HepG2 (cell line): ENCODE results near the gene PRICKLE3. TPM values are rescaled to one million over a fixed set of nuclear protein-coding genes. Genes with fewer than 3 reads are reported as not detected.

ENCODE experiments used
- ELF1 ChIP-seq: sonication (generic); formaldehyde crosslinking; IDR thresholded peaks from 2 replicates; pipeline ENCODE4 v1.4.0; 2020; ENCODE audit warnings: missing genetic modification reagents
- FOXA1 ChIP-seq, 2 experiments: fragments of 450-650 bp in 1 of 2; sonication (generic) in 1 of 2; formaldehyde crosslinking in 1 of 2; IDR thresholded peaks; 2 replicates each; pipeline versions ENCODE4 v1.4.0 to v1.6.1; 2016 to 2020; ENCODE audit warnings: missing genetic modification reagents in 1 of 2
- GABPB1 ChIP-seq: IDR thresholded peaks from 2 replicates; pipeline ENCODE4 v1.6.1; 2016; ENCODE audit warnings: mild to moderate bottlenecking, missing genetic modification reagents, moderate library complexity, missing compliant biosample characterization
- SRSF9 ChIP-seq: fragments of 200-400 bp; formaldehyde crosslinking; IDR thresholded peaks from 2 replicates; pipeline ENCODE4 v1.6.1; 2018; ENCODE audit warnings: borderline replicate concordance, mild to moderate bottlenecking, low read depth, low read length; ENCODE audit not compliant: insufficient read depth, poor library complexity, severe bottlenecking
- ZNF138 ChIP-seq: sonication (generic); formaldehyde crosslinking; IDR thresholded peaks from 2 replicates; pipeline ENCODE4 v1.5.0; 2020; ENCODE audit warnings: mild to moderate bottlenecking, low read depth, missing genetic modification reagents
- ZNF616 ChIP-seq: sonication (generic); formaldehyde crosslinking; IDR thresholded peaks from 2 replicates; pipeline ENCODE4 v1.5.0; 2020; ENCODE audit warnings: low read depth, mild to moderate bottlenecking, missing genetic modification reagents
- polyA plus RNA-seq, 8 experiments: library from polyadenylated mRNA; depleted of rRNA in 3 of 8; stranded (reverse) in 7 of 8; unstranded in 1 of 8; fragments of >200 nt; fragmentation: Illumina TruSeq in 4 of 8; extraction: Trizol in 4 of 8; gene quantifications; 2 replicates each; pipeline versions ENCODE4 v1.2.1 to v1.2.3, GENCODE V29; 2011 to 2016; ENCODE audit warnings: low read depth in 4 of 8, missing spikeins in 1 of 8, mixed read lengths in 1 of 8; ENCODE audit not compliant: insufficient read depth in 1 of 8
- total RNA-seq, 5 experiments: library from RNA; depleted of rRNA; stranded (reverse); fragments of >200 nt; fragmentation: Illumina TruSeq; extraction: Trizol; gene quantifications; 2 replicates each; pipeline ENCODE4 v1.2.3, GENCODE V29; 2016; ENCODE audit warnings: low read depth in 1 of 5
- TF ChIP-seq, protein P1 (sequence below): sonication (generic); formaldehyde crosslinking; IDR thresholded peaks from one replicate; pipeline ENCODE4 v1.5.1; 2020; ENCODE audit warnings: mild to moderate bottlenecking, missing genetic modification reagents; ENCODE audit errors: not compliant biosample characterization
- TF ChIP-seq, protein P2 (sequence below): sonication (generic); formaldehyde crosslinking; IDR thresholded peaks from 2 replicates; pipeline ENCODE4 v1.5.0; 2020; ENCODE audit warnings: missing genetic modification reagents
- TF ChIP-seq, protein P3 (sequence below): sonication (generic); formaldehyde crosslinking; conservative IDR thresholded peaks from 2 replicates; pipeline ENCODE4 v1.4.0; 2020; ENCODE audit warnings: missing genetic modification reagents

The PRICKLE3 gene
- total and polyA plus RNA-seq, 2 of the 13 experiments (the other 11 are each of a cell fraction or from before 2014, with no cell fraction given) = 2.6 TPM

DNA sequence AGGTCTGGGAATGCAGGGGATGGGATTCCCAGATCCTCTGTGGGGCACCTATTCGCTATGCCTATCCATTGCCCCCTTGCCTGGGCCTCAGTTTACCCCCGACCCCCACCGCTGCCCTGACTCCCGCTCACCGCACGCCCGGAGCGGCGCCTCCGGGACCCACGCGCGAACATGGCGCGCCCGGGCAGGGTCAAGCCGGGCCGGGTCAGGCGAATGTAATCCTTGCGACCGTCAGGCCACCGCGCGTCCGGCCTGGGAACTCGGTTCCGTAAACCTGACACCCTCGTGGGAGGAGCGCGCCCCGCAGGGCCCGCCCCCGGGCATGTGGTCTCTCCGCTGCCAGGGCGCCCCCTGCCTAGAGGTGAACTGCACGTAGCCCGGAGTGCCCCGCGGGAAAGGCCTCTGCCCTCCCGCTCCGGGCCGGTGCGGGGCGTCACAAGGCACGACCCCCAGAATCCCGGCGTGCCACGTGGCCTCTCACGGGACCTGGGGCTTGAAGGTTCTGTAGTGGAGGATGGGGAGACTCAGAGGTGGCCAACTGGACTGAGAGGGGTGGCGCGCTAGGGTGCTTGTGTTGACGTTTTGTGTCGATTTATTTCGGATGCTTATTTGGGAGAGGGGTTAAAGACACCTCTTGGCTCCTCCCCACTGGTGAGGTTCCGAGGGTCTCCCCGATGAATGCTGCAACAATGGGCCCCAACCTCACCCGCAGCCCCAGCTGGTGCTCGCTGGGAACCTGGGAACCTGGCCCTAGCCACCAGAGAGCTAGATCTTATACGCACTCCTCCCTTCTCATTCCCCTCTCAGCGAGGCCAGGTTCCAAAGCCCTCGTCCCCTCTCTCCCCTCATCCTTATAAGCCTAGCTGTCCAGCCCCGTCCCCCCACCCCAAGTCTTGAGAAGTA lies at the start of gene PRICKLE3 (continued):
- TF ChIP-seq, protein P1, sequence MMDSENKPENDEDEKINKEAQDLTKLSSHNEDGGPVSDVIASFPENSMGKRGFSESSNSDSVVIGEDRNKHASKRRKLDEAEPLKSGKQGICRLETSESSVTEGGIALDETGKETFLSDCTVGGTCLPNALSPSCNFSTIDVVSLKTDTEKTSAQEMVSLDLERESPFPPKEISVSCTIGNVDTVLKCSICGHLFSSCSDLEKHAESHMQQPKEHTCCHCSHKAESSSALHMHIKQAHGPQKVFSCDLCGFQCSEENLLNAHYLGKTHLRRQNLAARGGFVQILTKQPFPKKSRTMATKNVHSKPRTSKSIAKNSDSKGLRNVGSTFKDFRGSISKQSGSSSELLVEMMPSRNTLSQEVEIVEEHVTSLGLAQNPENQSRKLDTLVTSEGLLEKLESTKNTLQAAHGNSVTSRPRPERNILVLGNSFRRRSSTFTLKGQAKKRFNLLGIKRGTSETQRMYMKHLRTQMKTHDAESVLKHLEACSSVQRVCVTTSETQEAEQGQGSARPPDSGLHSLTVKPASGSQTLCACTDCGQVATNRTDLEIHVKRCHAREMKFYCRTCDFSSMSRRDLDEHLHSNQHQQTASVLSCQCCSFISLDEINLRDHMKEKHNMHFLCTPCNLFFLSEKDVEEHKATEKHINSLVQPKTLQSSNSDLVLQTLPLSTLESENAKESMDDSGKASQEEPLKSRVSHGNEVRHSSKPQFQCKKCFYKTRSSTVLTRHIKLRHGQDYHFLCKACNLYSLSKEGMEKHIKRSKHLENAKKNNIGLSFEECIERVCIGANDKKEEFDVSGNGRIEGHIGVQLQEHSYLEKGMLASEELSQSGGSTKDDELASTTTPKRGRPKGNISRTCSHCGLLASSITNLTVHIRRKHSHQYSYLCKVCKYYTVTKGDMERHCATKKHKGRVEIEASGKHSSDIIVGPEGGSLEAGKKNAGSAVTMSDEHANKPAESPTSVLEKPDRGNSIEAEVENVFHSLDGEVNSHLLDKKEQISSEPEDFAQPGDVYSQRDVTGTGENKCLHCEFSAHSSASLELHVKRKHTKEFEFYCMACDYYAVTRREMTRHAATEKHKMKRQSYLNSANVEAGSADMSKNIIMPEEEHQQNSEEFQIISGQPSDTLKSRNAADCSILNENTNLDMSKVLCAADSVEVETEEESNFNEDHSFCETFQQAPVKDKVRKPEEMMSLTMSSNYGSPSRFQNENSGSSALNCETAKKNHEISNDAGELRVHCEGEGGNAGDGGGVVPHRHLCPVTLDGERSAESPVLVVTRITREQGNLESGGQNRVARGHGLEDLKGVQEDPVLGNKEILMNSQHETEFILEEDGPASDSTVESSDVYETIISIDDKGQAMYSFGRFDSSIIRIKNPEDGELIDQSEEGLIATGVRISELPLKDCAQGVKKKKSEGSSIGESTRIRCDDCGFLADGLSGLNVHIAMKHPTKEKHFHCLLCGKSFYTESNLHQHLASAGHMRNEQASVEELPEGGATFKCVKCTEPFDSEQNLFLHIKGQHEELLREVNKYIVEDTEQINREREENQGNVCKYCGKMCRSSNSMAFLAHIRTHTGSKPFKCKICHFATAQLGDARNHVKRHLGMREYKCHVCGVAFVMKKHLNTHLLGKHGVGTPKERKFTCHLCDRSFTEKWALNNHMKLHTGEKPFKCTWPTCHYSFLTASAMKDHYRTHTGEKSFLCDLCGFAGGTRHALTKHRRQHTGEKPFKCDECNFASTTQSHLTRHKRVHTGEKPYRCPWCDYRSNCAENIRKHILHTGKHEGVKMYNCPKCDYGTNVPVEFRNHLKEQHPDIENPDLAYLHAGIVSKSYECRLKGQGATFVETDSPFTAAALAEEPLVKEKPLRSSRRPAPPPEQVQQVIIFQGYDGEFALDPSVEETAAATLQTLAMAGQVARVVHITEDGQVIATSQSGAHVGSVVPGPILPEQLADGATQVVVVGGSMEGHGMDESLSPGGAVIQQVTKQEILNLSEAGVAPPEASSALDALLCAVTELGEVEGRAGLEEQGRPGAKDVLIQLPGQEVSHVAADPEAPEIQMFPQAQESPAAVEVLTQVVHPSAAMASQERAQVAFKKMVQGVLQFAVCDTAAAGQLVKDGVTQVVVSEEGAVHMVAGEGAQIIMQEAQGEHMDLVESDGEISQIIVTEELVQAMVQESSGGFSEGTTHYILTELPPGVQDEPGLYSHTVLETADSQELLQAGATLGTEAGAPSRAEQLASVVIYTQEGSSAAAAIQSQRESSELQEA = no peak
- no peak for TF ChIP-seq FOXA1 (IDR thresholded peaks at IDR 0.05)
- no peak for TF ChIP-seq FOXA1 (CRISPR knock-in tag; IDR thresholded peaks at IDR 0.05)
- TF ChIP-seq, protein P2, sequence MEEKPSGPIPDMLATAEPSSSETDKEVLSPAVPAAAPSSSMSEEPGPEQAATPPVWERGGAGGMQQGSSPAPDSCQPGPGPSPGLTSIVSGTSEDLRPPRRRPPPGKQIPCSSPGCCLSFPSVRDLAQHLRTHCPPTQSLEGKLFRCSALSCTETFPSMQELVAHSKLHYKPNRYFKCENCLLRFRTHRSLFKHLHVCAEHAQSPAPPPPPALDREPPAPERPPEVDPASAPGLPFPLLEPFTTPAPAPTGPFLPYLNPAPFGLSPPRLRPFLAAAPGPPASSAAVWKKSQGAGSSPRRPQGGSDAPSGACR = 0 out of 2 replicates have a peak, but pooled peaks have one; percentile 34
- no peak for TF ChIP-seq ZNF616
- no peak for TF ChIP-seq SRSF9
- TF ChIP-seq, protein P3, sequence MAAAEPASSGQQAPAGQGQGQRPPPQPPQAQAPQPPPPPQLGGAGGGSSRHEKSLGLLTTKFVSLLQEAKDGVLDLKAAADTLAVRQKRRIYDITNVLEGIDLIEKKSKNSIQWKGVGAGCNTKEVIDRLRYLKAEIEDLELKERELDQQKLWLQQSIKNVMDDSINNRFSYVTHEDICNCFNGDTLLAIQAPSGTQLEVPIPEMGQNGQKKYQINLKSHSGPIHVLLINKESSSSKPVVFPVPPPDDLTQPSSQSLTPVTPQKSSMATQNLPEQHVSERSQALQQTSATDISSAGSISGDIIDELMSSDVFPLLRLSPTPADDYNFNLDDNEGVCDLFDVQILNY (CRISPR knock-in tag) = no peak
- TF ChIP-seq ELF1 = peak; percentile 90
- TF ChIP-seq GABPB1 (CRISPR knock-in tag) = peak; percentile 65
- no peak for TF ChIP-seq ZNF138
